Neural progenitor cell (in vitro differentiated cells): Measurements from ENCODE around the gene ZFYVE9.

ENCODE experiments used
- EZH2 ChIP-seq: fragments of 200-600 bp; sonication (generic); IDR thresholded peaks from 2 replicates; pipeline ENCODE4 v1.6.1; 2017; ENCODE audit warnings: antibody characterized with exemption, mild to moderate bottlenecking, moderate library complexity
- TF ChIP-seq, protein P1 (sequence below): fragments of 200-600 bp; sonication (generic); IDR thresholded peaks from 2 replicates; pipeline ENCODE4 v1.5.1; 2017; ENCODE audit warnings: antibody characterized with exemption, mild to moderate bottlenecking

DNA sequence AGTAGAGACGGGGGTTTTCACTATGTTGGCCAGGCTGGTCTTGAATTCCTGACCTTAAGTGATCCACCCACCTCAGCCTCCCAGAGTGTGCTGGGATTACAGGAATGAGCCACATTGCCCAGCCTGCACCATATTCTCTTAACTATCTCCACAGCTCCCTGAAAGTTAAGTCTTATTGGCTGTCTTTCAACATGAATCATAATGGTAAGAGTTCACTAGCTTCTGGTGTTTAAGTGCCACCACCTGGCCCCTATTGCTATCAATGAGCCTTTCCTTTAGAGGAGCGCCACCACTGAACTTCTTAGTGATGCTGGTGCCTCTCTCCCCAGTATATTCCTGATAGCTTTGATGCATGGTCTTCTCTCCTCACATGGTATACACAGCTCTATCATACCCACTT, 15.7 kb downstream of the ZFYVE9 start:
- TF ChIP-seq, protein P1, sequence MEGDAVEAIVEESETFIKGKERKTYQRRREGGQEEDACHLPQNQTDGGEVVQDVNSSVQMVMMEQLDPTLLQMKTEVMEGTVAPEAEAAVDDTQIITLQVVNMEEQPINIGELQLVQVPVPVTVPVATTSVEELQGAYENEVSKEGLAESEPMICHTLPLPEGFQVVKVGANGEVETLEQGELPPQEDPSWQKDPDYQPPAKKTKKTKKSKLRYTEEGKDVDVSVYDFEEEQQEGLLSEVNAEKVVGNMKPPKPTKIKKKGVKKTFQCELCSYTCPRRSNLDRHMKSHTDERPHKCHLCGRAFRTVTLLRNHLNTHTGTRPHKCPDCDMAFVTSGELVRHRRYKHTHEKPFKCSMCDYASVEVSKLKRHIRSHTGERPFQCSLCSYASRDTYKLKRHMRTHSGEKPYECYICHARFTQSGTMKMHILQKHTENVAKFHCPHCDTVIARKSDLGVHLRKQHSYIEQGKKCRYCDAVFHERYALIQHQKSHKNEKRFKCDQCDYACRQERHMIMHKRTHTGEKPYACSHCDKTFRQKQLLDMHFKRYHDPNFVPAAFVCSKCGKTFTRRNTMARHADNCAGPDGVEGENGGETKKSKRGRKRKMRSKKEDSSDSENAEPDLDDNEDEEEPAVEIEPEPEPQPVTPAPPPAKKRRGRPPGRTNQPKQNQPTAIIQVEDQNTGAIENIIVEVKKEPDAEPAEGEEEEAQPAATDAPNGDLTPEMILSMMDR = no peak
- no peak for TF ChIP-seq EZH2
